Fibroblast of villous mesenchyme (primary cell): Measurements from ENCODE around the gene PNMA6E. TPM values are rescaled to one million over a fixed set of nuclear protein-coding genes. Genes with fewer than 3 reads are reported as not detected.
"Not testable (repeated sequence)": the region's sequence is repeated elsewhere in the genome, so short reads cannot be mapped to it uniquely, and the experiment has no call there.

ENCODE experiments used
- DNase-seq: peaks from one replicate; pipeline ENCODE4 v3.0.0-alpha.2; 2010; ENCODE audit warnings: low read depth
- H3K4me3 ChIP-seq: 2 replicates; pipeline ENCODE4 v1.5.1; 2011; ENCODE audit warnings: low read depth, mild to moderate bottlenecking, low read length
- total RNA-seq: library from RNA; depleted of rRNA; stranded (reverse); fragments of >200 nt; gene quantifications from 2 replicates; pipeline ENCODE4 v1.2.3, GENCODE V29; 2012
- TF ChIP-seq, protein P1 (sequence below): IDR thresholded peaks from 2 replicates; pipeline ENCODE4 v1.5.1; 2012; ENCODE audit warnings: low read depth, mild to moderate bottlenecking, low read length; ENCODE audit not compliant: insufficient read depth

PNMA6E gene
- total RNA-seq, 1 donor, result not detected

DNA sequence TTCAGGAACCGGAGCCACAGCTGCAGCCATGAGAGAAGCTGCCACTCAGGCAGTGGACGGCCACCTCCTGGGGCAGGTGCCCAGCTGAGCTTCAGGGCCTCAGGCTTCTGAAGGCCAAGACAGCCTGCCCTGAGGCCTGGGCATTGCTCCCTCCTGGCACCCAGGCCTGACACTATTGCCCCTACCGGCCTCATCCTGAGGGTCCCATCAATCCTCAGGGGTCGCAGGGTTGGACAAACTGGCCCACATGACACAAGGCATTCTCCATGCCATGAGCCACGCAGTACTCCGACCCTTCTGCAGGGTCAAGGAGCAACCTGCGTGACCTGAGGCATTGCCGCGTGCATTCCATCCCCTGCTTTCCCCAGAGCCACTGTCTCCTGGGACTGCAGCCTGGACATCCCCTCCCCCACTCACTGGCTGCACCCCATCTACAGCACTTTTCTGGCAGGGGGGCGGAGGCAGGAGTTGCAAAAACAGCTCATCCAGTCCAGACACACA is 7.1 kb upstream of the PNMA6E start:
- DNase-seq, result no peak
- TF ChIP-seq, protein P1, sequence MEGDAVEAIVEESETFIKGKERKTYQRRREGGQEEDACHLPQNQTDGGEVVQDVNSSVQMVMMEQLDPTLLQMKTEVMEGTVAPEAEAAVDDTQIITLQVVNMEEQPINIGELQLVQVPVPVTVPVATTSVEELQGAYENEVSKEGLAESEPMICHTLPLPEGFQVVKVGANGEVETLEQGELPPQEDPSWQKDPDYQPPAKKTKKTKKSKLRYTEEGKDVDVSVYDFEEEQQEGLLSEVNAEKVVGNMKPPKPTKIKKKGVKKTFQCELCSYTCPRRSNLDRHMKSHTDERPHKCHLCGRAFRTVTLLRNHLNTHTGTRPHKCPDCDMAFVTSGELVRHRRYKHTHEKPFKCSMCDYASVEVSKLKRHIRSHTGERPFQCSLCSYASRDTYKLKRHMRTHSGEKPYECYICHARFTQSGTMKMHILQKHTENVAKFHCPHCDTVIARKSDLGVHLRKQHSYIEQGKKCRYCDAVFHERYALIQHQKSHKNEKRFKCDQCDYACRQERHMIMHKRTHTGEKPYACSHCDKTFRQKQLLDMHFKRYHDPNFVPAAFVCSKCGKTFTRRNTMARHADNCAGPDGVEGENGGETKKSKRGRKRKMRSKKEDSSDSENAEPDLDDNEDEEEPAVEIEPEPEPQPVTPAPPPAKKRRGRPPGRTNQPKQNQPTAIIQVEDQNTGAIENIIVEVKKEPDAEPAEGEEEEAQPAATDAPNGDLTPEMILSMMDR, result no peak
- no peak overlapping the region for H3K4me3 ChIP-seq

DNA sequence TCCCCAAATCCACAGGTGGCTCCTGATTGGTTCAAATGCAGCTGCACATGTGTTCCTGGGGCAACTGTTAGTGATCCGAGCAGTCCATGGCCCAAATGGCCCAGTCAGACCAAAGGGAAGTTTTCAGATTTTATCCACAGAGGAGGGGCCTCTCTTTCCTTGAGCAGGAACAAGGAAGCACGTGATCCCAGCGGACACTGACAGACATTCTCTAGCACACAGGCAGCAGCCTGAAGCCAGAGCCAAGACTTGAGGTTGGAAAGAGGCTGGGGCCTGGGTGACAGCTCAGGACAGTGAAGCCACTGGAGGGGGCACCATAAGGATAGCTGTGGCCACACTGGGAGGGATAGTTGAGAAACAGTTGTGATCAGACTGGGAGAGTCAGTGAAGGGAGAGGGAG is 6.6 kb upstream of the PNMA6E start:
- H3K4me3 ChIP-seq, result no peak overlapping the region
- TF ChIP-seq, protein P1, result no peak
- DNase-seq, result no peak

DNA sequence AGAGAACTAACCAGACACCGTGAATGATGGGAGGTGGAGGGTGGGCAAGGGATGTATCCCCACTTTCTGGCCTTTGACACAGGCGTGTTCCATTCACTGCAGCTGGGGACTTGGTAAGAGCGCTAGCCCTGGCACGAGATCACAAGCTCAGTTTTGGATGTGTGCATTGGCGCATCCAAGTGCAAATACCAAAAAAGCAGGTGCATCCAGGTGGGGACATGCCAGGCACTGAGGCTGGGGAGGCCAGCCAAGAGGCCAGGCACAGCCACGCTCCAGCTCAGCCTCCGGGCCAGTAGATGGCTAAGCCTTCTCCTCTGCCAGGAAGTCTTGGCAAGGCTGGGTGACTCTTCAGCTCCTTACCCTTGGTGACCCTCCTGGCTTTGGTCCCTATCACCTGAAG is 5.8 kb upstream of the PNMA6E start:
- no peak overlapping the region for H3K4me3 ChIP-seq
- TF ChIP-seq, protein P1, result no peak
- DNase-seq, result no peak

DNA sequence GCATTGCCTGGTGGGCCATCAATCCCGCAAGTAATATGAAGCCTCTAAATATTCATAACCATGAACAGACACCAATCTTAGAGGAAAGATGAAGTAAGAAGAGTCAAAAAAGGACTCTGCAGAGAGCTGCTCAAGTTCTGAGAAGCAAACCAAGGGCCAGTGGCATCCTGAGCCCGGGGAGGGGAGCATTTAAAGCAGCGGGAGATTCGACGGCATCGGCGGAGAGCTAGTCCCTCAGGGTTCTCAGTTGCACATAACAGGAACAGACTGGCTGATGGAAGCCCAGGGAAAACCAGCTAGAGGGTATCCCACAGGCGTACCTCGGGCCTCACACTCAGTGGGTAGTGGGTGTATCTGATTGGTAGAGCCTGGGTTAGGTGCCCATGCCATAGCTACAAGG is 4.9 kb upstream of the PNMA6E start:
- TF ChIP-seq, protein P1, result no peak
- no peak overlapping the region for H3K4me3 ChIP-seq
- DNase-seq, result no peak

DNA sequence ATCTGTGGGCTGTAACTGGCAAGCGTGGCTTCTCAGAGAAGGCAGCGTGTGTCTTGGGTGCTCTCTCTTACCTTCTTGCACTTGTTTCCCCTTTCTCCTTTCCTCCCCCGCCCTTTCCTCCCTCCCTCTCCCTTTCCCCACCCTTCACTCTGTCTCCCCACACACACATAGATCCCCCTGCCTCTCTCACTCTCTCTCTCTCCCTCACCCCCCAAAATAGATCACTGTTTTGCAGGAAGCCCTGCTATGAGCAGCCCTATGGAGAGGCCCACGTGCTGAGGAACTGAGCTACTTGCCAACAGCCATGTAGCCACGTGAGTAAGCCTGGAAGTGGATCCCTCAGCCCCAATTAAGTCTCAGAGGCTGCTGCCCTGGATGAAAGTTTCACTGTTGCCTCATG is 4.3 kb upstream of the PNMA6E start:
- TF ChIP-seq, protein P1, result no peak
- no peak overlapping the region for H3K4me3 ChIP-seq
- no peak for DNase-seq

DNA sequence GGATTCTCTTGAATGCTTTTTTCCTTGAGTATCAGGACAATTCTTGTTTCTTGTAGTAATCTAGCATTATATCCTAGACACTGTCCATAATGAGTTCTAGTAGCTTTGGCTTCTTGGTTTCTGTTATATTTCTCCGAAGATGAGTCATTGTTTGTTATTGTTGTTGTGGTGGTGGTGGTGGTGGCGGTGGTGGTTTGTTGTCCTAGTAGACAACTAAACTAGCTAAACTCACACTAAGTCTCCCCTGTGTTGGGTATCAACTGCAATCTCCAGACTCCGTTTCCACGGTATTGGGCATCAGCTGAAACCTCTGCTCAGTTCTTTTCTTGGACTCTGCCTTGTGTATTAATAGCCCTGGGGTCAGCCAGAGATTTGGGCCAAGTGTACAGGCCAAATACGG is 3.2 kb upstream of the PNMA6E start:
- not testable (repeated sequence) for DNase-seq

DNA sequence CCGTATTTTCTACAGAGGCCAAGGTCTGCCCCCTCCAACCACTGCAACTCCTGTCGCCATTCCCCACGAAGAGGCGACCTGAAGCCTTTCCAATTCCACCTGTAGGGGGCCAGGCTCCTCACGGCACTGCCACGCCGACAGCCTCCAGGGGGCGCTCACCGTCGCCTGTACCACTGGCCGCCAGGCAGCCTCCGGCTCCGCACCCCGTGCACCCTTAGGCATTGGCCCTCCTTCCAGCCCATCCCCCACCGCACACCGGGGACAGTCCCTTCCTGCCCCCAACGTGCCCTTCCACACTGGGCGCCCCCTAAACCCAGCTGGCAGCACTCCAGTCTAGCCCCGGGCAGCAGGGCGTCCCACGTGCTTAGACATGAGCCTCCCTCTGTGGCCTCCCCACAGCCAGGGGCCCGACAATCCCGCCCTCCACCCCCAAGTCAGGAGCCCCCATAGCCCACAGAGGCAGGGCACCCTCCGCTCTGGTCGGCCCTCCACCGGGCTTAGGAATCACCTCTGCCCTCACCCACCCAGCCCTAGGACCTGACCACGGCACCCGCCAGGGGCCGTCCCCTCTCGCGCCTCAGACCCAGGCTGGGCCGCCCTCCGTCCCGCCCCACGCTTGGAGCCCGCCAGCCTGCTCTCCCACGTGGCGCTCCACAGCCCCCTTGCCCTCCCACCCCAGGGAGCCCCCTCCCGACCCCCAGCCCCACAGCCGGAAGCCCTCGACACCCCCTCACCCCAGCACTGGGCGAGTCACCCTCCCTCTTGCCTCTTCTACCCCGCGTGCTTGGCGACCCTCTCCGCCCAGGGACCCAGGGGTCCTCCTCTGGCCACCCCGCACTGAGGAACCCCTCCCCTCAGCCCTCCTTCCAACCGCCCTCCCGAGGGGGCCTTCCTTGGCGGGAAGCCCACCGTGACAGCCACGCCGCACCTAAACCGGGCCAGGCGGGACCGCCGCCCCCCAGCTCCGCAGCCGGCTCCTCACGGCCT is 711 bp downstream of the PNMA6E start:
- peak; percentile 8 for DNase-seq
- TF ChIP-seq, protein P1, result peak; percentile 69
- H3K4me3 ChIP-seq, result no peak overlapping the region

More for the DNA sequence above, 3.2 kb upstream of the PNMA6E start:
- not testable (repeated sequence) for H3K4me3 ChIP-seq
